Measurements from ENCODE around the gene CTPS1.

Gene CTPS1

DNA sequence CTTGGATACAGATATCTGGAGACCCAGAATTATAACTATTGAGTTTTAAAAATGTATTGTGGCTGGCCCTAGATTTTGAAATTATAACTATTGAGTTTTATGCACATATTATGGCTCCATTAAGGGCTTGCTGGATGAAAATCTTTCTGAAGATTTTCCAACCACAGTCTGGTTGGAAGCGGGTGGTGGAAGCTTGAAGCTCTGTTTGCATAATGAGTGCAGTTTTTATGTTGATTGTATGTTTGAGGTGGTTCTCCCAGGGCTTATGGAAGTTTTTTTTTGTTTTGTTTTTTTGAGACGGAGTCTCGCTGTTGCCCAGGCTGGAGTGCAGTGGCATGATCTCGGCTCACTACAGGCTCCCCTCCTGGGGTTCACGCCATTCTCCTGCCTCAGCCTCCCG is 10.1 kb upstream of the CTPS1 start:
- DNase-seq (ENCODE audit: low read depth in 2 of 2), result no peak

DNA sequence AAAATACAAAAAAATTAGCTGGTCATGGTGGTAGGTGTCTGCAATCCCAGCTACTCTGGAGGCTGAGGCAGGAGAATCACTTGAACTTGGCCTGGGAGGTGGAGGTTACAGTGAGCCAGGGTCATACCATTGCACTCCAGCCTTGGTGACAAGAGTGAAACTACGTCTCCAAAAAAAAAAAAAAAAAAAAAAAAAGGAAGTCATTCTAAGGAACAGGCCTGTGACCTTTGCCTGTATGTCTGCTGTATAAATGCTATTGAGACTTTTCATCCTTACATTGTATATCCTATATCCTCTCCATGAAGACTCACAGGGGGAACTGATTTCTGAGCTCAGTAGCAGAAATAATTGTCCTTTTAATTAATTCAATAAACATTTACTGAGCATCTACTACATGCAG is 7.5 kb upstream of the CTPS1 start:
- DNase-seq (ENCODE audit: low read depth in 2 of 2), result no peak

DNA sequence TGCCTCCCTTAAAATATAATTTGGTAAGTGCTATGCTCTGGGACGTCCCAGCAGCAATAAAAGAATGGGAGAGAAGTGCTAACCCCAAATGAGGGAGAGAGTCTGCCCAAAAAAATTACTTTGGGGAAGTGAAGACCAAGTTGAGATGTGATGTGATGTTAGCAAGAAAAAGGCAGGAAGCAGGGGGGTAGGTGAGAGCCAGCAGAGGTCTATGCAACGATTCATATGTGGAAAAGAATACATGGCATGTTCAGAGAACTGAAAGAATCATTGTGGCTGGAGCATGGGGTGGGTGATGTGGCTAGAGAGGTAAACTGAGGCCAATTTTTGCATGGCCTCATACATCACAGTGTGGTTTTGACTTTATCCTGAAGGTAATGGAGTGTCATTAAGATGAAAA is 5.6 kb upstream of the CTPS1 start:
- no peak for DNase-seq (ENCODE audit: low read depth in 2 of 2)

DNA sequence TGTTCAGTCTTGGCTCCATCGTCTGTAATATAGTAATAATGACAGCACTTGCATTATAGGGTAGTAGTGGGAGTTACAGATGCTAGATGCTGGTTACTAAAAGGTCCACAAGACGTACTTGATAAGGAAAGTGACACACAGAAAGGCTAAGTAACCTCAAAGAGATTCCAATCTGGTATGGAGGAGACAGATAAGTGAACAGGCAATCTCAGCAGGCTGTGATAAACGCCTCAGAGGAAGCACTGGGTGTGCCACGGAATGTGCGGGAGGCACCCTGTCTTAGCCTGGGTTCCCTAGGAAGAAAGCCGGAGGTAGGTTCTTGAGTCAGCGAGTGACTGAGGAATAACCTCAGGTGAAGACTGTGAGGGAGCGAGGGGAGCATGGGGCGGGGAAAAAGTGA is 4.6 kb upstream of the CTPS1 start:
- no peak for DNase-seq (ENCODE audit: low read depth in 2 of 2)

DNA sequence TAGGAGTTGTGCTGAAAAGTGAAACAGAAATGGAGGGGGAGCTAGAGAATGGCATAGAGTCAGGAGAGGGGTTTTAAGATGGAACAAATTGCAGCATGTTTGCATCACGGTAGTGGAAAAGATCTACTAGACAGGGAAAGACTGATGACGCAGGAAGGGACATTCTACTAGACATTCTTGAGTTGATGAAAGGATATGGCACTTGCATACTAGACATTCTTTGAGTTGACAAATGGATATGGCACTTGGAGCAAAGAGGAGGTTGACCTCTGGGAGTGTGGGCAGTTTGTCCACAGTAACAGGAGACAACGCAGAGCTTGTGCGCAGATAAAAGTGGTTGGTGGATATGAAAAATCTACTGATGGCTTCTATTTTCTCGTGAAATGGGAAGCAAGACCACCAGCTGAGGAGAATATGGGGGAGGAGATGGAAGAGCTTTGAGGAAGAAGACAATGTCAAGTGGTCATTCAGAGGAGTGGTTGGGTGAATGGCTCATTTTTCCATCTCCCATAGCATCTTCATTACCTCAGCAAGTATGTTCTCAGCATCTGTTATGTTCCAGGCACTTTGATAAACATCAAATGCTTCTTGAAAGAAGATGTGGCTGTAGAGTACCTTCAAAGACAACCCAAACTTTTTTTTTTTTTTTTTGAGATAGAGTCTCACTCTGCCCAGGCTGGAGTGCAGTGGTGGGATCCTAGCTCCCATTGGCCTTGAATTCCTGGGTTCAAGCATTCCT is 2.4 kb upstream of the CTPS1 start:
- no peak for DNase-seq (ENCODE audit: low read depth in 2 of 2)

DNA sequence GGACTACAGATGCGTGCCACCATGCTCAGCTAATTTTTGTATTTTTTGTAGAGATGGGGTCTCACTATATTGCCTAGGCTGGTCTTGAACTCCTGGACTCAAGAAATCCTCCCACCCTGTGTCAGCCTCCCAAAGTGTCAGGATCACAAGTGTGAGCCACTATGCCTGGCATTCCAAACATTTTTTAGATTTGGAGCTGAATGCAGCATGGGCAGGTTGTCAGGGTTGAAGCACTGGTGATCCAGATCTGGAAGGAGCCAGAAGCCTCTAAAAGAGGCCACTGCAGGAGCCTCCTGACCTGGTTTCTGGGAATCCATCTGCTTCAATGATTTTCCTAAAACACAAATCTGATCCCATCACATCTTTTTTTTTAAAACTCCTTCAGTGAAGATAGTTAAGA is 1.8 kb upstream of the CTPS1 start:
- DNase-seq (ENCODE audit: low read depth in 2 of 2), result no peak

DNA sequence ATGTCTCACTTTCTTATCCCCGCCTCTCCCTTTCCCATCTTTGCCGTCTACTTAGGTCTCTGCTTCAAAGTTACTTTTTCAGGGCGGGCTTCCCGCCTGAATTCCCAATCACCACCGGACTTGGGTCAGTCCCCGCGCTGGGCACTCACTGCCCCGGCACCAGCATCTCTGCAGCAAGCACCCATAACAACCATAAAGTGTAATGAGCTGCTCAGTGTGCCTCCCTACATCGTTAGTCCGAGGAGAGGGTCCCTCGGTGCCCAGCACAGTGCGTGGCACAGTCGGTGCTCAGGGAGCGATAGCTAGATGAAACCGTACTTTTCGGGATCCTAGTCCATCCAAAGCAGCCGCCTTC is 633 bp upstream of the CTPS1 start:
- DNase-seq (ENCODE audit: low read depth in 2 of 2), result no peak

DNA sequence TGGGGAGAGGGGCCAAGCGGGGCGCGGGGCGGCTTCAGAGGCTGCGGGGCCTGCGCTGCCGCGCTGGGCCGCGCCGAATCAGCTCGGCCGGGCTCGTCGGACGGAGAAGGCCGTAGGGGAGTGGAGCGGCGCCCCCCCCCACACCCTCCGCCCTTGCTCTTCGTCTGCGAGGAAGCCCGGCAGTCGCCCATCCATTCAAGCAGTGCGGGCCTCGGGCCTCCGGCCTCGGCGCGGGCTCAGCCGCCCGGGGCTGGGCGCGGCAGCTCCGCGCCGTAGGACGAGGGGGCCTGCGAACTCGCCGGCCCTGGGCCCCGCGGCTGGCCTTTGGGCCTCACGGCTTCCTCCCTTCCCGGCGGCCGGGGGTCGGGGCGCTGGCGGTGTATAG is 564 bp downstream of the CTPS1 start:
- DNase-seq (ENCODE audit: low read depth in 2 of 2), result no peak

DNA sequence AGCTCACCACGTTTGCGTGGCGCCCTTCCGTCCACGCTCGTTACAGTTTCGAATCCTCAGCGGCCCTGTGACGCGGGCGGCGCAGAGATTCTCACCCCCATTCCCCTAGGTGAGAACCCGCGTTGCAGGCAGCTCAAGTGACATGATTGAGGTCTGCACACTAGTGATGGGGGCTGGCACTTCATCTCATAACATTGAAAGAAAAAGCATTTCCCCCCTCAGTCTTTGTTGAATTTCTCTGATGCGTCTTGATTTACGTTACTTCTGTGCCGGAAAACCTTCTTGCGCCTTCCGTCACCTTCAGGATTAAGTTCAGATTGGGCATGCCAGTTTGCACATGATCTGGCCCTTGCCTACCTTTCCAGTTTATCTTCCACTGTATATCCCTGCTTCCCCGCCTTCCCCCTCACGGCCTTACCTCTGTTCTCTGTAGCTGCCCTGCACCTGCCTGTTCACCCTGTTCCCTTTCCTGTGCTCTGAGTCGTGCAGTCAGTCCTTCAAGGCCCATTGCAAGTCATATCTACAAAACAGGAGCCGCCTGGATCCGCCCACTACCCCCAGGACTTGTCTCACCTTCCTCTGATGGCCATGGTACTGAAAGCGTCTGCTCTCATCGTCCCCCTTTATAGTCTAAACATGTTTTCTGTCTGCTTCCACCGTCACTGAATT is 1.1 kb downstream of the CTPS1 start:
- peak in 1 of 2 donors; percentile 26 for DNase-seq (ENCODE audit: low read depth in 2 of 2)

DNA sequence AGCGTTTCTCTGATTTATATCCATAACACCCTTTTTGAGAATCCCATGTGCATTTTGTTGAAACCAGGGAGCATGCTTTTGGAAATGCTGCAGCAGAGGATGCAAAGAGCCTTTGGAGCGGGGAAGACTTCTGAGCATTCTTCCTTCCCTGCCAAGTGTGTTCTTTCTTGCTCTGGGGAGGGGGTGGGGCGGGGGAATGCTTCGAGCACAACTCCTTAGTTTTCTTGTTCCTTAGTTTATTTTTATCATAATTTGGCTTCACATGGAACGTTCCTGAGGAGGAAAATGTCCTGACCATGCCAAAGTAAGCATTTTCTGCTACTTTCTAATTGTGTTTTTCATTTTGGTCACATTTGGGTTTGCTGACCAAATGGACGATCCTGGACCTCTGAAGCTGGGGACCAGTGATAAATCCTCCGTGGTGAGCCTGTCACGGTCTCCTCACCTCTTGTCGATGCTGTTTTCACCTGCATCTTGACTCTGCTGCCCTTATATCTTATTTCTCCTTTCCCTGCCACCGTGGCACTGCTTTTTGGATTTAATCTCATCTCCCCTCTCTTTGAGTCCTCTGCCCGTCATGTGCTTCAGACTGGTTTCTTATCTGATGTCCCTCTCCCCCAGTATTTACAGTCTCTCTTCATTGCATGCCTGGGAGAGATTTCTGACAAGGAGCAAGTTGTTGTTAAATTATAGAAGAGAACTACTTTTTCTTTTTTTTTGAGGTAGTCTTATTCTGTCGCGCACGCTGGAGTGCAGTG is 2.4 kb downstream of the CTPS1 start:
- no peak for DNase-seq (ENCODE audit: low read depth in 2 of 2)

DNA sequence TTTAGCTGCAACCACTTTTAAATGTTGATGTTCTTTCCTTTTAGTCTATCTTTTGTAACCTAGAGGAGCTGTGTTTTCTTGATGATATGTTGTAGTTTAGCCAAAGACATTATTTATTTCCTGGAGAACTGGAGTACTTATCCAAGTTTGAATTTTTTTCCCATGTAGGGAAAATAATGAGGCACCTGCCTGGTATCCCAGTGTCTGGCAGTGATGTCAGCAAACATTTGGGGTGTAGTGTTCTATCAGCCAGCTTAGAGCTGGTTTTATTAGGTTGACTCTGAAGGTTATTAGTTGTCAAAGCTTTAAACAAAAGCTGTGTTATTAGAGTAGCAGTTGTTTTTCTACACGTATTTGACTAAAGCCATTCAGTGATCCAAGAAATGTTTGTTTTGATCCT is 3.2 kb downstream of the CTPS1 start:
- no peak for DNase-seq (ENCODE audit: low read depth in 2 of 2)

DNA sequence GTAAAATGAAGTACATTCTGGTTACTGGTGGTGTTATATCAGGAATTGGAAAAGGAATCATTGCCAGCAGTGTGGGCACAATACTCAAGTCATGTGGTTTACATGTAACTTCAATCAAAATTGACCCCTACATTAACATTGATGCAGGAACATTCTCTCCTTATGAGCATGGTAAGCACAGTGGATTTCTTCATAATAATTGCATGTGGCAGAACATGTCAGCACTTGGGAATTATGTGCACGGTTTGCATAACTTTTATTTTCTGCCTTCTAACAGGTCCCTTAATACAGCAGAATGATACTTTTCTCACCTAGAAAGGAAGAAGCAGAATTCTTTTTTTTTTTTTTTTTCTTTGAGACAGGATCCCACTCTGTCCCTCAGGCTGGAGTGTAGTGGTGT is 3.8 kb downstream of the CTPS1 start:
- DNase-seq (ENCODE audit: low read depth in 2 of 2), result no peak

DNA sequence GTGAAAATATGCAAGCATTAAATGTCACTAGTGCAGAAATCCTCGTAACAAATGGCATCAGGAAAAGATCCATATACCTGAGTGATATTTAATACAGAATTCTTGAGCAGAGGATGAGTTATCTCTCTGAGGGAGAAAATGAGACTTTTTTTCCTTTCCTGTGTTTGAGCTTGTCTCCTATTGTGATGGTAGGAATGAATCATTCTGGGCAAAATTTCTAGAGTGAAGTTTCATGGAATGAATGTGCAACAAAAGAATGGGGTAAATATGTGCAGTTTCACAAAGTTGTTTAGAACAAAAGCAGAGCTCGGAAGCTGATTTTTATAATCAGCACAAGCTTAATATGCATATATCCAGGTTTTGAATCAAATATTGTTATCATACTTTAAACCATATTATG is 4.6 kb downstream of the CTPS1 start:
- no peak for DNase-seq (ENCODE audit: low read depth in 2 of 2)

DNA sequence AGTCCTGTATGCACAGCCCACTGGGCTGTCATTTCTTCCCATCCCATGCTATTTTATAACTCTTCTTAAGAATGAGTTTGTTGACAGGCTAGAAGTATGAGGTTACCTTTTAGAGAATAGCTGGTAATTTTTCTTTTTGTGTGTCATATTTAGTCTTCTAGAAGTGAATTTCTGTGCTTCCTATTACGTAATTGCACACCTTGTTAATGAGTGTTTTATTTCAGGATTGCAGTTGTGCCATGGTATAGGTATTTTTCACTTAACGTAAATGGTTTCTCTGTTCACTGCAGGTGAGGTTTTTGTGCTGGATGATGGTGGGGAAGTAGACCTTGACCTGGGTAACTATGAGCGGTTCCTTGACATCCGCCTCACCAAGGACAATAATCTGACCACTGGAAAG is 5.0 kb downstream of the CTPS1 start:
- DNase-seq (ENCODE audit: low read depth in 2 of 2), result no peak

DNA sequence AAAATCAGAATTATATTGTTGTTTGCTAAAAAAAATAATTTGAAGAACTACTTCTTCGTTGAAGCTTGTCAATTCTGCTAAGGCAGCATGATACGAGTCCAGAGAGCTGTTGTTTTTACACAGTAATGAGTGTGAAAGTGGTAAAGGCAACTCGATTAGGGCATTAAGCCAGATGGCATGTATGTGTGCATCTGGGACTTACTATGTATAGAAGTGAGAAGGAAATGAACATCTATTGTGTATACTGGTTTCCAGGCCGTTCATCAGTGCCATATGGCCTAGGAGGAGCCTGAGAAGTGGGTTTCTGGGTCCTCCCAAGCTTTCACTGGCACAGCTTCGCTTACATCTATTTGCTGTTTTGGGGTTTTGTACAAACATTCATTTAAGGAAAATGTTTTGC is 5.7 kb downstream of the CTPS1 start:
- DNase-seq (ENCODE audit: low read depth in 2 of 2), result no peak

DNA sequence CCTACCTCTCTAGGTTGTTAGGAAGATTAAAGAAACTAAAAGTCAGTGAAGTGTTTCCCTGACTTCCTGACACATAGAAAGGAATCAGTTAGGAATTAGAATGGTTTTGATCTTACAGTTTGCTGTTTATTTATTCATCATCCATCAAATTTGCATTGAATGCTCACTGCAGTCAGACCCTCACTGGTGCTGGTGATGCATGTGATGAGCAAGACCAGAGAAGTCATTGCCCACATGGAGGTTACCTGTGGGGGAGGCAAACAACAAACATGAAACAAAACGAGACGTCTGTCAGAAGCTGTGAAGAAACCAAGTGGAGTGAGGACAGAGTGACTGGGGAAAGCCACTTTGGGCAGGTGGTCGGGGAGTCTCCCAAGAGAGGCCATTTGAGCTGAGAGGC is 6.4 kb downstream of the CTPS1 start:
- DNase-seq (ENCODE audit: low read depth in 2 of 2), result no peak

DNA sequence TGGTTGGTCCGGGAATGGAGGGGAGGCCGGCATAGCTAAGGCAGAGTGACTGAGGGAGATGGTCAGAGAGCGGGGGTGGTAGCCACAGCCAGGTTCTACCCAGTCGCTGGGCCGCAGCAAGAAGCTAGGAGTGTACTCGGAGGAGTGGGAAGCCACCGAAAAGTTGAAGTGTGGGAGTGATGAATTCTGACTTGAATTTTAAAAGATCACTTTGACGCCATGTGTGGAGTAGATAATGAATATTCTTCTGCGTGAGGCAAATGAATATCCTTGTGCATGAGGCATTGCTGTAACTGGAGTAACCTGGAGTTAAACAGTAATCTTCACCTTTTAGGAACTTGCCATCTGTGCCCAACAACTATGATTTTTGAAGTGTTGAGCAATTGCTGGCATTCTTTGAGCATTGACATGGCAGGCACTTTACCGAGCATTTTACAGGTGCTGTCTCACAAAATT is 6.9 kb downstream of the CTPS1 start:
- no peak for DNase-seq (ENCODE audit: low read depth in 2 of 2)

DNA sequence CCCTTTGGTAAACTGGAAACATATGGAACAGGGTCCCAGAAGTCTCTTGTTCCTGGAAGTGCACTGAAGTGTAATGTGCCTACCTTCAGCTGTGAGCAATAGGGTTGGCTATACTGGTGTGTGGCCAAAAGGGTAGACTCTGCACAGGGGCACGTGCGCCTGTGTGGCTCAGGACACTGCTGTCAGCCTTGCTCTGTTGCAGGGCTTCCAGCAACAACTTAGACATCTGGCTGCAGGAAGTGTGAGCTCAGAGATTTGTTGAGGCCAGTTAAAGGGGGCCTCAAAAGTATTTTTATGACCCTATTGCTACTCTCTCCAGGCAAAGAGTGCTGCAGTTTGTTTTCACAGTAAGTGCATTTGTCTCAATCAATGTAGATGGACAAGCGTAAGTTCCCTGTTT is 7.5 kb downstream of the CTPS1 start:
- DNase-seq (ENCODE audit: low read depth in 2 of 2), result no peak

DNA sequence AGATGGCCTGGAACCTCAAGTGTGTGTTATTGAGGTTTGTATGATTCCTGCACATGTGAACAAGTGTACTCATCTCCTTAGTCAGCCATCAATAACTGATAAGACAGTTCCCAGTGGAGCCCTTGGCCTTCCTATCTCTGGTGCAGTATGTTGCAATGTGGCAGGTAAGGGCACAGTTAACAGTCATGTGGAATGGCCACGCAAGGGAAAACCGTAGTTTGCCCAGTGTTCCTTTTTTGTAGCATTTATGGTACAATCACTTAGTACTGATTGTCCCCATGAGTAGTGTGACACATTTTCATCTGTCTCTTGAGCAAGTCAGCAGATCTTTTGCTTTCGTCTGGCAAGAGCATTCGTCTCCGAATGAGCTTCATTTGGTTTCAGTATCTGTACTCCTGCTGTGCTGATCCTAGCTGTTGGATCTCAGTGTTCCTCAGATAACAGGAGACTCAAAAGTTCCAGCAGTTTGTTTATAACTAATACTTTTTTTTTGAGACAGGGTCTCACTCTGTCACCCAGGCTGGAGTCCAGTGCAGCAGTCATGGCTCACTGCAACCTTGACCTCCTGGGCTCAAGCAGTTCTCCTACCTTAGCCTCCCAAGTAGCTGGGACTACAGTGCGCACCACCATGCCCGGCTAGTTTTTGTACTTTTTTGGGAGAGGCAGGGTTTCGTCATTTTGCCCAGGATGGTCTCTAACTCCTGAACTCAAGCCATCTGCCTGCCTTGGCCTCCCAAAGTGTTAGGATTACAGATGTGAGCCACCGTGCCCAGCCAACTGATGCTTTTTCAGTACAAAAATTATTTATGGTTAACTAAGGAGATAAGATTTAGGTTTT is 8.2 kb downstream of the CTPS1 start:
- DNase-seq (ENCODE audit: low read depth in 2 of 2), result no peak

DNA sequence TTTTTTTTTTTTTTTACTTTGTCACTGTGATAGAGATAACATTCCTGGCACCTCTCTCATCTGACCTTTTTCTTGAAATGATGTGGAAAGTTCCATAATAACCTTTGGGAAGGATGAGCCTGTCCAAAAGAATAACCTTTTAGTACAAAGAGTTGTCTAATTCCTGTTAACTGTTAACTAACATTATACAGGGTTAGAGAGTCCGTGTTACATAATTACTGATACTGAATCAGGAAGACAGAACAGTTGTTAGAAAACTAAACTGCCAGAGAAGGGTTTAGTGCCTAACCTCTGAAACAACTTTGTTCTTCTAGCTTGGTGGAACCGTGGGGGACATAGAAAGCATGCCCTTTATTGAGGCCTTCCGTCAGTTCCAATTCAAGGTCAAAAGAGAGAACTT is 8.8 kb downstream of the CTPS1 start:
- no peak for DNase-seq (ENCODE audit: low read depth in 2 of 2)

DNA sequence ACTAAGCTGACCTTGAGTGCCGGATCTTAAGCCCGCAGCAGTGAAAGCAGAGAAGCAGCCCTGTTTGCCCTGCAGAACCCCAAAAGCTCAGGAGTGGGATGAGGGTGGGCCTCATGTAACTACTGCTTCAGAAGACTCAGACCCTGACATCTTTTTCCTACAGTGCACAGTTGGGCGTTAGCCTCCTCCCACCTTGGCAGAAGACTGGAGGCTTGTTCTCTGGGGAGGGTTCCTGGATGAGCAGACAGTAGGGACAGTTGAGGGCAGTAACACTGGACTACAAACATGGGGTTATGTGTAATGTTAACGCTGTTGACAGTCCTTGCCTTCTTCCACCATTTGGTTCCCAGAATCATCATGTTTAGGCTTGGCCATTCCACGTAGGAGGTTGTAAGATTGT is 9.6 kb downstream of the CTPS1 start:
- DNase-seq (ENCODE audit: low read depth in 2 of 2), result no peak

DNA sequence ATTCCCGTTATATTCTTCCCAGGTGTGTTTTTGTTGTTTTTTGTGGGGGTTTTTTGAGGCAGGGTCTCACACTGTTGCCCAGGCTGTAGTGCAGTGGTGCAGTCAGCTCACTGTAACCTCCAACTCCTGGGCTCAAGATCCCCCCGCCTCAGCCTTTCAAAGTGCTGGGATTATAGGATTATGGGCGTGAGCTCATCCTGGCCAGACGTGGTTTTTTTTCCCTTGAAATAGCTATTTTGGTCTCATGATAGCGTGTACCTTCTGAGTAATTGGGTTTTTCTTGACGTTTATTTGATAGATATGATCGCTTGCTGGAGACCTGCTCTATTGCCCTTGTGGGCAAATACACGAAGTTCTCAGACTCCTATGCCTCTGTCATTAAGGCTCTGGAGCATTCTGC is 17.6 kb downstream of the CTPS1 start:
- DNase-seq (ENCODE audit: low read depth in 2 of 2), result no peak

Measured in stimulated activated CD4-positive, alpha-beta T cell treated with anti-CD3 and anti-CD28 coated beads, Interleukin-1b, Interleukin-23, amount 100 ng/mL, for 1 hour (primary cell).